ENCODE measurements around the gene PAX8.

- TF ChIP-seq EZH2 (IDR thresholded peaks at IDR 0.05) (no peak), POLR2AphosphoS5 (IDR thresholded peaks at IDR 0.05; ENCODE audit: borderline replicate concordance, low read depth, low read length) (no peak)
Measured at GRCh38 chr2:113224647-113225236, 54.0 kb downstream of the PAX8 start.

Measured in SK-N-MC (cell line).